ENCODE results near the gene DCDC1.

GRCh38 chr11:30917859-30918478 is 451.6 kb downstream of the DCDC1 start:
- TF ChIP-seq CTCF (IDR thresholded peaks at IDR 0.05) = peak in 1 of 3 donors; percentile 30
- no peak for TF ChIP-seq POLR2A (IDR thresholded peaks at IDR 0.05)

All from lower leg skin (tissue), 3 donors.